ENCODE data around the gene ZNF212.

- TF ChIP-seq POLR2A (IDR thresholded peaks at IDR 0.05; ENCODE audit: low read depth) (no peak), CTCF (IDR thresholded peaks at IDR 0.05) (no peak), POLR2AphosphoS5 (IDR thresholded peaks at IDR 0.05) (no peak), EP300 (IDR thresholded peaks at IDR 0.05) (no peak)
Observed at GRCh38 chr7:149284343-149284742, 44.9 kb downstream of the ZNF212 start.
